ENCODE results near the gene KRTAP6-3. TPM values are rescaled to one million over a fixed set of nuclear protein-coding genes. Genes with fewer than 3 reads are reported as not detected.

Gene KRTAP6-3
- total and polyA plus RNA-seq, 2 of the 8 experiments (the other 6 are each of a cell fraction or from before 2014, with no cell fraction given): not detected

DNA sequence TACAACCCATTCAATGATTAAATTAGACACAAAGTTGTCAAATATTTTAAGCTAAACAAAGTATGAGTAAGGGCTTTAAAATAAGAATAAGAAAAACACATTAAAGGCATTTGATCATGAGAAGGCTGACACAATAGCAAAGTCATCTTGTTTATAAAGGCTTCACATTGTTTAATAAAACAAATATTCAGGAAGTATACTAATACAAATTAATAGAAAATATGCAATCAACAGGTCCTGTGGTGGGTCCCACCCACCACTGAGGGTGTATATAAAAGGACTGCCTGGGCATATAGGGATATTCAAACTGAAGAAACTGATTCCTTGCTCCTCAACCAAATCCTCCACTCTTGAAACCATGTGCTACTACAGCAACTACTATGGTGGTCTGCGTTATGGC, 42.7 kb downstream of the KRTAP6-3 start, which contains the start of gene KRTAP20-2:
KRTAP20-2 (plus strand) TSS at position 301 of the 400 bp plus-strand sequence; CDS start at position 359, 58 bp downstream.
- no peak within 1 kb of the TSS for H2BK12ac ChIP-seq (ENCODE audit: low read depth, low read length)
- H3K4me2 ChIP-seq (ENCODE audit: insufficient read depth in 1 of 2, low read depth in 2 of 2, low read length in 2 of 2): no peak within 1 kb of the TSS
- H3K4ac ChIP-seq (replicated peaks; ENCODE audit: insufficient read length, low read depth, low read length): no peak within 1 kb of the TSS
- no peak within 1 kb of the TSS for H3K56ac ChIP-seq (replicated peaks; ENCODE audit: insufficient read length, low read depth, low read length)
- no peak within 1 kb of the TSS for H3K9ac ChIP-seq (replicated peaks in 1 of 4; ENCODE audit: extremely low read depth in 1 of 4, low read depth in 3 of 4, low read length in 3 of 4)
- FAIRE-seq (no peak), DNase-seq (ENCODE audit: low read depth in 1 of 2, low spot score in 2 of 2) (no peak)
- H3K4me3 ChIP-seq (ENCODE audit: extremely low read depth in 1 of 4, insufficient read depth in 2 of 4, low read depth in 3 of 4, low read length in 4 of 4): no peak within 1 kb of the TSS
- no peak within 1 kb of the TSS for H3K14ac ChIP-seq (ENCODE audit: insufficient read length)
- H2BK120ac ChIP-seq (replicated peaks; ENCODE audit: low read depth, low read length): no peak within 1 kb of the TSS
- no peaks in the 10 kb centered on the region for H3K27me3 ChIP-seq (replicated peaks in 1 of 4; ENCODE audit: control insufficient read depth in 3 of 4, extremely low read depth in 1 of 4, insufficient read depth in 3 of 4, low read length in 3 of 4)
- H2BK20ac ChIP-seq (ENCODE audit: low read length): no peak within 1 kb of the TSS
- 93% methylated on average over 1 of the region's 1 CpG; no CpG with 5 or more reads in 1 of the 2 experiments for WGBS, 2 experiments (ENCODE audit: extremely low coverage in 1 of 2, insufficient coverage in 1 of 2, insufficient read length in 1 of 2, insufficient replicate concordance in 2 of 2, low coverage in 1 of 2, low lambda C conversion rate in 2 of 2, missing lambda C conversion rate in 1 of 2)
- CTCF ChIA-PET (ENCODE audit: partially characterized antibody): no interaction called here
- no peak within 1 kb of the TSS for H2AFZ ChIP-seq (ENCODE audit: low read length)
- no peak within 1 kb of the TSS for H3K23ac ChIP-seq (ENCODE audit: insufficient read length)
- no peaks in the 10 kb centered on the region for H3K79me2 ChIP-seq (ENCODE audit: control insufficient read depth in 1 of 2, insufficient read depth in 2 of 2, low read length in 2 of 2)
- no peak within 1 kb of the TSS for H2BK5ac ChIP-seq (ENCODE audit: low read depth, low read length)
- no peaks in the 10 kb centered on the region for H4K20me1 ChIP-seq (replicated peaks in 1 of 2; ENCODE audit: control insufficient read depth in 1 of 2, insufficient read depth in 2 of 2, low read length in 2 of 2)
- H2BK15ac ChIP-seq (ENCODE audit: low read length): no peak within 1 kb of the TSS
- no peaks in the 10 kb centered on the region for H3K23me2 ChIP-seq (ENCODE audit: low read depth, low read length)
- no peak within 1 kb of the TSS for H2AK5ac ChIP-seq (ENCODE audit: low read depth, low read length)
- TF ChIP-seq RFX5 (IDR thresholded peaks at IDR 0.05; ENCODE audit: borderline replicate concordance, low read depth, low read length) (no peak), CHD2 (IDR thresholded peaks at IDR 0.05; ENCODE audit: low read length) (no peak), SIN3A (conservative IDR thresholded peaks at IDR 0.05 in 1 of 2, IDR thresholded peaks at IDR 0.05 in 1 of 2; ENCODE audit: low read depth in 1 of 2, low read length in 2 of 2) (no peak), RXRA (IDR thresholded peaks at IDR 0.05; ENCODE audit: insufficient read depth, low read depth, low read length) (no peak), YY1 (IDR thresholded peaks at IDR 0.05; ENCODE audit: low read depth, low read length) (no peak), PHF8 (conservative IDR thresholded peaks at IDR 0.05; ENCODE audit: low read depth, low read length) (no peak)
- POLR2A ChIA-PET (ENCODE audit: partially characterized antibody): no interaction called here
- H3K18ac ChIP-seq (ENCODE audit: extremely low read depth, low read length): no peak within 1 kb of the TSS
- no peaks in the 10 kb centered on the region; a peak in 1 of 4 replicates for H3K9me3 ChIP-seq (ENCODE audit: insufficient read depth in 2 of 2, low read depth in 1 of 2, low read length in 1 of 2)
- no peak within 1 kb of the TSS for H4K91ac ChIP-seq (replicated peaks; ENCODE audit: insufficient read length, low read length)
- H4K8ac ChIP-seq (ENCODE audit: extremely low read depth, insufficient read depth, low read length): no peak within 1 kb of the TSS
- H3K27ac ChIP-seq (ENCODE audit: low read depth, low read length): no peak within 1 kb of the TSS
- no peaks in the 10 kb centered on the region for H3K36me3 ChIP-seq (ENCODE audit: control insufficient read depth in 2 of 4, insufficient read depth in 4 of 4, low read length in 3 of 4)
- H3K4me1 ChIP-seq (replicated peaks in 1 of 4; ENCODE audit: control insufficient read depth in 3 of 4, insufficient read depth in 4 of 4, low read length in 3 of 4): no peaks in the 10 kb centered on the region
- H3K79me1 ChIP-seq (ENCODE audit: low read depth, low read length): no peaks in the 10 kb centered on the region
- no peak within 1 kb of the TSS for H4K5ac ChIP-seq (ENCODE audit: insufficient read length, low read depth, low read length)

All from H1 (cell line).